Dermis blood vessel endothelial cell (primary cell): ENCODE measurements around the gene CENPB. TPM values are rescaled to one million over a fixed set of nuclear protein-coding genes. Genes with fewer than 3 reads are reported as not detected.
"Not testable (repeated sequence)": the region's sequence is repeated elsewhere in the genome, so short reads cannot be mapped to it uniquely, and the experiment has no call there.

Experiments
- DNase-seq: peaks from one replicate; pipeline ENCODE4 v3.0.0; 2010
- total RNA-seq: library from RNA; depleted of rRNA; stranded (reverse); fragments of >200 nt; gene quantifications from 2 replicates; pipeline ENCODE4 v1.2.3, GENCODE V29; 2014

CENPB gene
- 115 and 124 TPM in 2 replicates for total RNA-seq

- peak; percentile 91 for DNase-seq
Observed at GRCh38 chr20:3786665-3787323, at the start of gene CENPB. CENPB (minus strand) TSS chr20:3786740; CDS start chr20:3786483, 257 bp downstream.

GRCh38 chr20:3836132-3836531, 49.6 kb upstream of the CENPB start:
- DNase-seq, result no peak

GRCh38 chr20:3829891-3830290, 43.4 kb upstream of the CENPB start:
- not testable (repeated sequence) for DNase-seq

GRCh38 chr20:3828798-3829197, 42.3 kb upstream of the CENPB start:
- no peak for DNase-seq

- DNase-seq, result no peak
Observed at GRCh38 chr20:3826420-3826819, 39.9 kb upstream of the CENPB start.

- DNase-seq, result no peak
Observed at GRCh38 chr20:3825526-3825925, 39.0 kb upstream of the CENPB start.

- no peak for DNase-seq
Observed at GRCh38 chr20:3823881-3824280, 37.3 kb upstream of the CENPB start.

GRCh38 chr20:3821996-3822395, 35.5 kb upstream of the CENPB start:
- no peak for DNase-seq

- no peak for DNase-seq
Observed at GRCh38 chr20:3820901-3821727, 34.6 kb upstream of the CENPB start.

- peak; percentile 98 for DNase-seq
Observed at GRCh38 chr20:3820048-3820900, 33.7 kb upstream of the CENPB start, which contains the start of gene AP5S1. AP5S1 (plus strand) TSS chr20:3820547; CDS start chr20:3822118, 1,571 bp downstream.

GRCh38 chr20:3819411-3820047, 33.0 kb upstream of the CENPB start:
- no peak for DNase-seq

- DNase-seq, result peak; percentile 91
Observed at GRCh38 chr20:3818155-3819151, 31.9 kb upstream of the CENPB start.

- no peak for DNase-seq
Observed at GRCh38 chr20:3815703-3816315, 29.3 kb upstream of the CENPB start.

GRCh38 chr20:3814928-3815495, 28.5 kb upstream of the CENPB start:
- DNase-seq, result no peak

GRCh38 chr20:3813848-3814581, 27.5 kb upstream of the CENPB start:
- DNase-seq, result no peak

- no peak for DNase-seq
Observed at GRCh38 chr20:3812975-3813847, 26.7 kb upstream of the CENPB start.

GRCh38 chr20:3812259-3812681, 25.7 kb upstream of the CENPB start:
- no peak for DNase-seq

GRCh38 chr20:3811467-3812258, 25.1 kb upstream of the CENPB start:
- peak; percentile 99 for DNase-seq
